A673 (cell line): ENCODE measurements around the gene UBL7. TPM values are rescaled to one million over a fixed set of nuclear protein-coding genes. Genes with fewer than 3 reads are reported as not detected.

Experiments
- BruUV-seq: library from RNA; stranded (reverse); fragments of 400-500 nt; replicated peaks from 2 replicates; lab custom pipeline; 2021; lab: Mats Ljungman, UMichigan
- CTCF ChIA-PET: fragments of 300-600 bp; sonication (Branson Sonifier 250); formaldehyde crosslinking; loops from one replicate; lab custom pipeline; 2022; ENCODE audit warnings: antibody characterized with exemption; lab: Charles Lee
- POLR2A ChIA-PET: fragments of 300-600 bp; sonication (Branson Sonifier 250); formaldehyde crosslinking; loops from one replicate; lab custom pipeline; 2022; ENCODE audit warnings: antibody characterized with exemption; ENCODE audit not compliant: low non-redundant PET; lab: Charles Lee
- DNase-seq: peaks from one replicate; pipeline ENCODE4 v3.0.0-alpha.2; 2015; ENCODE audit warnings: low spot score
- H3K27ac ChIP-seq: fragments of 200-600 bp; sonication (generic); 2 replicates; pipeline ENCODE4 v1.5.1; 2016; ENCODE audit warnings: mixed run types, low read depth, mild to moderate bottlenecking, mixed read lengths, antibody characterized with exemption, low read length; ENCODE audit not compliant: poor library complexity, severe bottlenecking
- H3K27me3 ChIP-seq: fragments of 200-600 bp; sonication (generic); replicated peaks from 2 replicates; pipeline ENCODE4 v1.6.1; 2017; ENCODE audit warnings: mixed run types, low read depth, mild to moderate bottlenecking, mixed read lengths, antibody characterized with exemption, low read length; ENCODE audit not compliant: insufficient read depth, poor library complexity
- H3K36me3 ChIP-seq: fragments of 200-600 bp; sonication (generic); 2 replicates; pipeline ENCODE4 v1.6.1; 2016; ENCODE audit warnings: mixed run types, mild to moderate bottlenecking, mixed read lengths, antibody characterized with exemption, low read length; ENCODE audit not compliant: insufficient read depth, poor library complexity, severe bottlenecking
- H3K4me1 ChIP-seq: fragments of 200-600 bp; sonication (generic); 2 replicates; pipeline ENCODE4 v1.6.1; 2017; ENCODE audit warnings: mixed run types, mild to moderate bottlenecking, mixed read lengths, antibody characterized with exemption, low read length; ENCODE audit not compliant: insufficient read depth, poor library complexity, severe bottlenecking
- H3K4me3 ChIP-seq: fragments of 200-600 bp; sonication (generic); 2 replicates; pipeline ENCODE4 v1.5.1; 2016; ENCODE audit warnings: low read depth, mixed run types, mild to moderate bottlenecking, mixed read lengths, low read length; ENCODE audit not compliant: poor library complexity, severe bottlenecking
- H3K9me3 ChIP-seq: fragments of 200-600 bp; sonication (generic); 2 replicates; pipeline ENCODE4 v1.6.1; 2016; ENCODE audit warnings: mixed run types, low read depth, mild to moderate bottlenecking, mixed read lengths, antibody characterized with exemption, low read length; ENCODE audit not compliant: poor library complexity, severe bottlenecking
- EZH2 ChIP-seq: fragments of 200-600 bp; sonication (generic); IDR thresholded peaks from 2 replicates; pipeline ENCODE4 v1.6.1; 2017; ENCODE audit warnings: borderline replicate concordance, low read depth, mild to moderate bottlenecking, mixed read lengths, antibody characterized with exemption, low read length; ENCODE audit not compliant: poor library complexity, severe bottlenecking
- intact Hi-C: fragments of 100-400 bp; cut with micrococcal nuclease; formaldehyde crosslinking; loops from one replicate; pipeline ENCODE4 v1.10.0; 2022; ENCODE audit not compliant: unreplicated experiment
- total RNA-seq: library from RNA; stranded (reverse); gene quantifications from 2 replicates; pipeline ENCODE4 v1.2.3, GENCODE V29; 2021
- TF ChIP-seq, protein P1 (sequence below): fragments of 300-800, 200-600 bp; sonication (generic); conservative IDR thresholded peaks from 2 replicates; pipeline ENCODE4 v1.5.1; 2017; ENCODE audit warnings: low read depth, mild to moderate bottlenecking, antibody characterized with exemption, low read length, moderate library complexity, mixed read lengths

UBL7 gene
- total RNA-seq, 1 experiment from 2014 or later, result 72.5 TPM

DNA sequence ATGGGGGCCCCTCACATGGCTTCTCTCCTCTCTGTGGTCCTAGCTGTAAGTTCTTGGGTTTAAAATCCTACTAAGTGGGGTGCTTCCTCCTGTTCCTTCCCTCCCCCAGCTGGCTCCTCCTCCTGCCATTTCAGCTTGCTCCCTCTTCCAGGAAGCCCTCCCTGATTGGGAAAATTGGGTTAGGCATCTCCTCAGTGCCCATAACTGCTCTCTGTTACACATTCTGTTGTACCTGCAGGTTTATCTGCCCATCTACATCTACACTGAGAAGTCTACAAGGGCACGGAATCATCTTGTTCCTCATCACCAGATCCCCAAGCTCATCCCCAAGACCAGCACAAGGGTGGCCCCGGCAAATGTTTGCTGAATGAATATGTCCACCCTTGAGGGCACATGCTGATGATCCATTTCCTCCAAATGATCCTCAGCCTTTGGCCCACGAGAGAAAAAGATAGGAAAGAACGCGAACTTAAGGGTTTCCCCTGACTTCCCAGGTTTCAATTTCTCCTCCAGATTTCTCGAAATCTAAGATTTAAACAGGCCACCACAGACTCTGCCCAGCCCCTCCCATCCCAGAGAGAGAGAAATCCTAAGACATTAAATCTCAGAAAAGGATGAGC lies 31.1 kb downstream of the UBL7 start:
- DNase-seq, result no peak
- TF ChIP-seq, protein P1, sequence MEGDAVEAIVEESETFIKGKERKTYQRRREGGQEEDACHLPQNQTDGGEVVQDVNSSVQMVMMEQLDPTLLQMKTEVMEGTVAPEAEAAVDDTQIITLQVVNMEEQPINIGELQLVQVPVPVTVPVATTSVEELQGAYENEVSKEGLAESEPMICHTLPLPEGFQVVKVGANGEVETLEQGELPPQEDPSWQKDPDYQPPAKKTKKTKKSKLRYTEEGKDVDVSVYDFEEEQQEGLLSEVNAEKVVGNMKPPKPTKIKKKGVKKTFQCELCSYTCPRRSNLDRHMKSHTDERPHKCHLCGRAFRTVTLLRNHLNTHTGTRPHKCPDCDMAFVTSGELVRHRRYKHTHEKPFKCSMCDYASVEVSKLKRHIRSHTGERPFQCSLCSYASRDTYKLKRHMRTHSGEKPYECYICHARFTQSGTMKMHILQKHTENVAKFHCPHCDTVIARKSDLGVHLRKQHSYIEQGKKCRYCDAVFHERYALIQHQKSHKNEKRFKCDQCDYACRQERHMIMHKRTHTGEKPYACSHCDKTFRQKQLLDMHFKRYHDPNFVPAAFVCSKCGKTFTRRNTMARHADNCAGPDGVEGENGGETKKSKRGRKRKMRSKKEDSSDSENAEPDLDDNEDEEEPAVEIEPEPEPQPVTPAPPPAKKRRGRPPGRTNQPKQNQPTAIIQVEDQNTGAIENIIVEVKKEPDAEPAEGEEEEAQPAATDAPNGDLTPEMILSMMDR, result no peak
- TF ChIP-seq EZH2, result no peak
- intact Hi-C loops, result no loop called here
- no TSS peak for BruUV-seq
- Histone ChIP-seq H3K9me3 (no peaks in the 10 kb centered on the region), H3K4me1 (peaks cover 11% of the 10 kb centered on the region), H3K27ac (no peak overlapping the region), H3K27me3 (peaks cover 26% of the 10 kb centered on the region), H3K36me3 (no peaks in the 10 kb centered on the region), H3K4me3 (no peak overlapping the region)
- ChIA-PET CTCF (no interaction called here), POLR2A (no interaction called here)

DNA sequence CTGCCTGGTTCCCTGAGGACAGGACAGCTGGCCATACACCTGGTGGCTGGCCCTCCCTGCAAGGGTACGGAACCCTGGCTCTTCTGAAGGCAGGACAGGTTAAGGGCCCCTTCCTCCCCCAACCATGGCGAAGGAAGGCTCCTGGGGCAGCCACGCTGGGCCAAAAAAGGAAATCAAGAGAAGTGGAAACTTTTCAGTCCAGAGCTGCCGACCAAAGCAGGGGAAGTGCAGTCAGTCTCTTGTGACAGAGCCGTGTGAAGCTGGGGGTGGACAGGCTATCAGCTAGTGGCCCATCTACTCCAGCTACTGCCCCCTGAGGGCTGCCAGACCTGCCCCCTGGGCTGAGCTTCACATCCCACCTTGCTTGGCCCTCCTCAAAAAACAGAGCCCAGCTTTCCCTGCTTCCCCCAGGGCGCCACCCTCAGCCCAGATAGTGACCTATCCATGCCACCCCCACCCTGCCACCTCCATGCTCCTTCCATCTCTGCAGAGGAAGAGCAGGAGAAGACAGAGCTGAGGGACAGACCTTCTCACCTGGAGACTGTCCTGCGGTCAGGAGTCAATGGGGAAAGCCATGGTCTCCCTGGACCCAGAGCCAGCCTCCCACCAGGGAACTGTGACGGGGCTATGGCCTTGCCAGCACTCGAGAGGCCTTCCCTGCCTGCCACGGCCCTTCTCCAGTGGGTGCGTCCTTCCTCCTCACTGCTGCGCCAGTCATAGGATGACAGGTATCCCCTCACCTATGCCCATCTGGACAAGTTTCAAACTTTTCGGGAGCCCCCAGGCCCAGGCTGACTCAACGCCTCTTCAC lies 31.8 kb downstream of the UBL7 start:
- Histone ChIP-seq H3K4me1 (peaks cover 10% of the 10 kb centered on the region), H3K9me3 (no peaks in the 10 kb centered on the region), H3K27ac (no peak overlapping the region), H3K36me3 (no peaks in the 10 kb centered on the region), H3K27me3 (peaks cover 26% of the 10 kb centered on the region), H3K4me3 (no peak overlapping the region)
- ChIA-PET POLR2A (no interaction called here), CTCF (no interaction called here)
- no peak for DNase-seq
- TF ChIP-seq, protein P1, result no peak
- TF ChIP-seq EZH2, result no peak
- intact Hi-C loops, result no loop called here
- BruUV-seq, result no TSS peak

DNA sequence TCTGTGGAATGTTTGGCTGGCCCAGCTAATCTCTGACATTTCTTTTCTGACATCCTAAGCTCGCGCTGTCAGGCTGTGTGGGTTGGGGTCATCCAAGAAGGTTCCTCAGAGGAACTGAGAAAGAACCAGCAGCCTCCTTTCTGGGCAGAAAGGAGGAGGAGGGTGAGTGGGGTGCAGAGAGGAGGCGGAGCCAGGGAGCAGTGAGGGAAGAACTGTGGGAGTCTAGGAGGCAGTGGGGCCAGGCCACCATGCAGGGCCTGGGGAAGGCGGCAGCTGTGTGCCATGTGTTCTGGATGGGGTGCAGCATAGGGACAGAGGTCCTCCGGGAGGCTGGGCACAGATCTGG lies 32.5 kb downstream of the UBL7 start:
- CTCF ChIA-PET, result no interaction called here
- no peak for DNase-seq
- Histone ChIP-seq H3K9me3 (no peaks in the 10 kb centered on the region), H3K36me3 (no peaks in the 10 kb centered on the region), H3K4me1 (peaks cover 7% of the 10 kb centered on the region), H3K4me3 (no peak overlapping the region), H3K27me3 (peaks cover 22% of the 10 kb centered on the region), H3K27ac (no peak overlapping the region)
- TF ChIP-seq, protein P1, result no peak
- TF ChIP-seq EZH2, result no peak
- intact Hi-C loops, result no loop called here
- POLR2A ChIA-PET, result no interaction called here
- no TSS peak for BruUV-seq
